AG09319 (cell line): ENCODE results near the gene TRPC1.

Experiments
- DNase-seq: peaks from one replicate; pipeline ENCODE4 v3.0.0-alpha.2; 2010; ENCODE audit warnings: low read depth; ENCODE audit errors: extremely low read depth
- TF ChIP-seq, protein P1 (sequence below): IDR thresholded peaks from 2 replicates; pipeline ENCODE4 v1.5.1; 2011; ENCODE audit warnings: low read depth, mild to moderate bottlenecking, inconsistent platforms, low read length, moderate library complexity

The TRPC1 gene

DNA sequence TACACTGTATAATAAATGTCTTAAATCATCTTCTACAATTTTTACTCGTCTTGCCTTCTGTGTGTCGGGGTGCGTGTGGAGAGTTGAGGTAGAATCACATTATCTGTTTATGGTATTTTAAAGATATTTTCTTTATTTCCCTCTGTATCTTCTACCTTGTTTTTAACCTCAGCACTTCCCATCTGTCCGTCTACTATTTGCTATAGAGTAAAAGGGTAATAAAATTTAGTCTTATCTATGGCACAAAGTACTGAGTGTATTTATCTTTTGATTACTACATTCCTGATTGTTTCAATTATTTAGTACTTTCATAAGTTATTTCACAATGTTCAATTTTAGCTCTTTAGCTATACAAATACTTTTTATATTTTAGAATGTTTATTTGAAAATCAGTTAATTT lies 62.2 kb downstream of the TRPC1 start:
- TF ChIP-seq, protein P1, sequence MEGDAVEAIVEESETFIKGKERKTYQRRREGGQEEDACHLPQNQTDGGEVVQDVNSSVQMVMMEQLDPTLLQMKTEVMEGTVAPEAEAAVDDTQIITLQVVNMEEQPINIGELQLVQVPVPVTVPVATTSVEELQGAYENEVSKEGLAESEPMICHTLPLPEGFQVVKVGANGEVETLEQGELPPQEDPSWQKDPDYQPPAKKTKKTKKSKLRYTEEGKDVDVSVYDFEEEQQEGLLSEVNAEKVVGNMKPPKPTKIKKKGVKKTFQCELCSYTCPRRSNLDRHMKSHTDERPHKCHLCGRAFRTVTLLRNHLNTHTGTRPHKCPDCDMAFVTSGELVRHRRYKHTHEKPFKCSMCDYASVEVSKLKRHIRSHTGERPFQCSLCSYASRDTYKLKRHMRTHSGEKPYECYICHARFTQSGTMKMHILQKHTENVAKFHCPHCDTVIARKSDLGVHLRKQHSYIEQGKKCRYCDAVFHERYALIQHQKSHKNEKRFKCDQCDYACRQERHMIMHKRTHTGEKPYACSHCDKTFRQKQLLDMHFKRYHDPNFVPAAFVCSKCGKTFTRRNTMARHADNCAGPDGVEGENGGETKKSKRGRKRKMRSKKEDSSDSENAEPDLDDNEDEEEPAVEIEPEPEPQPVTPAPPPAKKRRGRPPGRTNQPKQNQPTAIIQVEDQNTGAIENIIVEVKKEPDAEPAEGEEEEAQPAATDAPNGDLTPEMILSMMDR = no peak
- no peak for DNase-seq

DNA sequence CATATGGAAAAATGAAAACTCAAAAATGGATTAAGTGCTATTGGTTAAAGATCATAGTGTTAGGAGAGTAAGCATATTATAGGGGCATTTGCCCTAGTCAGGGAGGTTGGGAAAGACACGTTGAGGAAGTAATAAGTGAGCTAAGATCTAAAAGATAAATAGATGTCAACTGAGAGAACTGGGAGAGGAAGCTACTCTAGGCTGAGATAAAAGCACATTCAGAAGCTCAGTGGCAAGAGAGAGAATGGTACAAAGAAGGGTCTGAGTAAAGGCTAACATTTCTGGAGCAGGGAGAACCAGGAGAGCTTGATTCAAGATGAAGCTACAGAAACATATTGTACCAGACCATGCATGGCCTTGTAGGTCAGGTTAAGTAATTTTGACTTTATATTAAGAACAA lies 63.9 kb downstream of the TRPC1 start:
- no peak for DNase-seq
- TF ChIP-seq, protein P1 = no peak

DNA sequence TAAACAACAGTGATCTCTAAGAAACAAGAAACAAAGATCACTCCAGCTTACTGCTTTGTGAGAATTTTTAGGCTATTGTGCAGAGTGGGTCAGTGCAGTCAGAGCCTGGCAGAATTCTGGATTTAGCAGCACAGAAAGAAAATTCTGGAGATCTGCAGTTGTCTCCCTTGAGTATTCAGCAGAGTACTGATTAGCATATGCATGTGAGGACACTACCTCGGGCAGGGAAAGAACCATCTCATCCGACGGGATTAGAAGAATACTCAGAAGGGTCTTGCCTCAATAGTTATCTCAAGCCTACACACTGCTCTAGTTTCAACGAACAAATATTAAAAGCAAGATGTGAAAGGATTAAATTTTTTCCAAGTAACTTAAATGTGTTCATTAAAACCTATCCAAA lies 70.7 kb downstream of the TRPC1 start:
- no peak for DNase-seq
- TF ChIP-seq, protein P1 = no peak

DNA sequence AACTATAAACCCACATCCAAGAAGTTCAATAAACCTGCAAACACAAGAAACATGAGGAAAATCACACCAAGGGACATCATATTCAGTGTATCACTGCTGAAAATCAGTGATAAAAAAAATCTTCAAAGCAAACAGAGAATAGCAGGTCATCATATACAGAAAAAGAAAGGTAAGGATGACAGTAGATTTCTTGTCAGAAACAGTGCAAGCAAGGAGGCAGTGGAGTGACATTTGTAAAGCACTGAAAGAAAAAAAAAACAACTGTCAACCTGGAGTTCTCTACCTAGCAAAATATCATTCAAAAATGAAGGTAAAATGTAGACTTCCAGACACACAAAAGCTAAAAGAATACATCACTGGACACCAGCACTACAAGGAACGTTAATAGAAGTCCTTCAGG lies 71.5 kb downstream of the TRPC1 start:
- TF ChIP-seq, protein P1 = no peak
- no peak for DNase-seq

DNA sequence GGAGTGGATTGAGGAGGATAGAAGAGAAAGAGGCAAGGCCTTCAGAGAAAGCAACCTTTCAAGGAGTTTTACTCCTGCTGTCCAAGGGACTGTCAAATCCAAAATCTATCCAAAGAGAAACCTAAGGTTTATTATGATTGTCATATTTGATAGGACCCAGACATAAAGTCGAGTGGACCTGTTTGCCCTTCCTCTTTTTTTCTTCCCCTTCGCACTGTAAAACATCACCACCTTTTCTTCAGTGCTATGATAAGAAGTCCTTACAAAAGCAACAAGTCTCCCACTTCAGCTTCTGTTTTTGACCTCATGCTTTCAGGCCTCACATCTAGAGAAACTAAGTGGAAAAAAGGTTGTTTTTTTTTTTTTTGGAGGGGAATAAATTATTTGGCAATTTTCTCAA lies 73.0 kb downstream of the TRPC1 start:
- TF ChIP-seq, protein P1 = no peak
- DNase-seq = no peak

DNA sequence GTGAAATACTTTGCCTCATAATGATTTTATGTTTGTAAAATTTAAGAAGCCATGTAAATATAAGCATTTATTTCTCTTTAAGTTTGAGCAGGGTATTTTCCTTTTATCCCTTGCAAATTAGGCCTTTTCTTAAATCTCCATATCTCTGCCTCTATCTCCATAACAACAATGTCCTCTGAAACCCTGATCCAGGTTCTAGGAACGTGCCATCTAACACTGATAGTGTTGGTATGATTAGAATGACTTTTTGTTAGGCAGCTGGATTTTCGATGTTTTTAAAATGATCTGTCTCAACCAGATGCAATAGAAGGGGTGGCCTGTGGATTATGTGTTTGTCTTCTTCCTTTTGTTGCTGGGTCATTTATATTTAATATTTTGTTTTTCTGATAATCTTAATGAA lies 77.9 kb downstream of the TRPC1 start:
- TF ChIP-seq, protein P1 = no peak
- DNase-seq = no peak

DNA sequence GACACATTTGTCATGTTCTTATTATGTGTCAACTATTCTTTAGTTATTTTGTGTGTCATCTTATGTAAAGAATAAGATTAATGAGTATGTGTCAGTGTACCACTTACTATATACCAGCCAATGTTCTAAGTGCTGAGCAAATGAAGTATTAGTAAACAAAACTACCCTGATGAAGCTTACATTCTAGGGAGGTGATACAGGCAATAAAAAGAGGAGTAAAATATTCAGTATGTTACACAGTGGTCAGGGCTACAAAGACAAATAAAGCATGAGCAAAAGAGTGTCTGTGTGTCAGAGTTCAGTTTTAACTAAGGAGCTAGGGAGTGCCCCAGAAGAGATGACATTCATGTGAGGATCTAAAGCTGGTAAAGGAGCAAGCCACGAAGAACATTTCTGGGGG lies 79.1 kb downstream of the TRPC1 start:
- TF ChIP-seq, protein P1 = no peak
- no peak for DNase-seq
